Measurements from ENCODE around the gene CECR2.

Gene CECR2

DNA sequence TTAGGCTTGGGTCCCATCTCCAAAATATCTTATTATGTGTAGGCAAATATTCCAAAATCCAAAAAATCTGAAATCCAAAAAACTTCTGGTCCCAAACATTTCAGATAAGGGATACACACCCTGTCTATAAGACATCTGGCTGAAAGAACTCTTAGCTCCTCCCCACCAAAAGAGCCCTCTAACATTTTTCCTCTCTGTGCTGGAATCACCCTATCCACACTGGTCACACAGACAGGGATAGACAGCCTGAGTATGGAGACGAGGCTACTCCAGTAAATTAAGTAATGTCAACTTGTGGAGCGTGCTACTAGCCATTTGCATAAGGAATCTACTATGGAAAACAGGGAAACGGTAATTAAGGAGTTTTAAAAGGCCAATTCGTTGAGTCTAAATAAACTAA is 234.4 kb downstream of the CECR2 start:
- no peak overlapping the region for H3K27ac ChIP-seq (ENCODE audit: low read depth in 2 of 2, low read length in 2 of 2)
- no peaks in the 10 kb centered on the region for H3K4me1 ChIP-seq (ENCODE audit: control insufficient read depth in 2 of 2, insufficient read depth in 2 of 2, low read length in 2 of 2)
- no peak overlapping the region for H3K9ac ChIP-seq (ENCODE audit: low read depth in 1 of 2, low read length in 2 of 2)
- H3K4me3 ChIP-seq (ENCODE audit: low read length in 2 of 2) = no peak overlapping the region
- no peaks in the 10 kb centered on the region for H3K9me3 ChIP-seq (ENCODE audit: control insufficient read depth in 2 of 2, low read length in 2 of 2)
- H3K36me3 ChIP-seq (ENCODE audit: control insufficient read depth in 2 of 2, insufficient read depth in 2 of 2, low read length in 2 of 2) = peaks cover 32 to 38% of the 10 kb centered on the region in 2 donors
- H3K27me3 ChIP-seq (ENCODE audit: control insufficient read depth in 2 of 2, insufficient read depth in 2 of 2, low read length in 2 of 2) = no peaks in the 10 kb centered on the region

DNA sequence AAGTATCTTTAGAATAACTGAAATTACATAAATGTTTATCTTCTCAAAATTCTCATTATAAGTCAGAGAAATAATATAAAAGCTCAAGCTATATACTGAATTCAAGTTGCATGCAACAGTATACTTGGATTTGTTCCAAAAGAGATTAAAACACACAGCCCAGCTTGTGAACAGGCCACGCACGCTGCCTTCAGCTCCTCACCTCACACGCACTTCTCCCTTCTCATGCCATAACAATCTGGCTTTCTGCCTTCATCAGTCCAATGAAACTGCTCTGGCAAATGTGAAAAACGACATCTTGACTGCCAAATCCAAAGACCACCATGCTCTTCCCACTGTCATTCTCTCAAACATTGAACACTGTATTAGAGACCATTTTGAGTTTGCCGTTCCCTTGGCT is 237.2 kb downstream of the CECR2 start:
- H3K36me3 ChIP-seq (ENCODE audit: control insufficient read depth in 2 of 2, insufficient read depth in 2 of 2, low read length in 2 of 2) = peaks cover 30 to 32% of the 10 kb centered on the region in 2 donors
- no peak overlapping the region for H3K9ac ChIP-seq (ENCODE audit: low read depth in 1 of 2, low read length in 2 of 2)
- no peaks in the 10 kb centered on the region for H3K27me3 ChIP-seq (ENCODE audit: control insufficient read depth in 2 of 2, insufficient read depth in 2 of 2, low read length in 2 of 2)
- H3K27ac ChIP-seq (ENCODE audit: low read depth in 2 of 2, low read length in 2 of 2) = no peak overlapping the region
- H3K9me3 ChIP-seq (ENCODE audit: control insufficient read depth in 2 of 2, low read length in 2 of 2) = no peaks in the 10 kb centered on the region
- H3K4me3 ChIP-seq (ENCODE audit: low read length in 2 of 2) = no peak overlapping the region
- H3K4me1 ChIP-seq (ENCODE audit: control insufficient read depth in 2 of 2, insufficient read depth in 2 of 2, low read length in 2 of 2) = no peaks in the 10 kb centered on the region
